ENCODE data around the gene PMS1. TPM values are rescaled to one million over a fixed set of nuclear protein-coding genes. Genes with fewer than 3 reads are reported as not detected.

The PMS1 gene
- total RNA-seq, 4 donors from 2014 or later: 11.4 to 22.9 (median 14.4) TPM

GRCh38 chr2:189873696-189874095 is 89.4 kb downstream of the PMS1 start:
- TF ChIP-seq CTCF (IDR thresholded peaks at IDR 0.05): no peak
- no peak for TF ChIP-seq POLR2A (IDR thresholded peaks at IDR 0.05)
- no peak for TF ChIP-seq POLR2AphosphoS5 (IDR thresholded peaks at IDR 0.05)
- no peak for TF ChIP-seq EP300 (IDR thresholded peaks at IDR 0.05)
- no peak for ATAC-seq
- no peaks in the 10 kb centered on the region for H3K4me1 ChIP-seq
- H3K27me3 ChIP-seq: no peaks in the 10 kb centered on the region
- H3K36me3 ChIP-seq: peaks cover 0 to 42% of the 10 kb centered on the region in 2 donors
- no peak overlapping the region for H3K27ac ChIP-seq
- WGBS, 2 donors (ENCODE audit: low coverage in 1 of 2): 86 to 93% methylated on average over 6 to 7 of the region's 8 CpGs
- no peaks in the 10 kb centered on the region for H3K9me3 ChIP-seq
- H3K4me3 ChIP-seq: no peak overlapping the region

GRCh38 chr2:189874586-189875320 is 90.5 kb downstream of the PMS1 start:
- H3K9me3 ChIP-seq: peaks cover 0 to 4% (median 0%) of the 10 kb centered on the region in 3 donors

GRCh38 chr2:189876271-189876670 is 92.0 kb downstream of the PMS1 start:
- Histone ChIP-seq H3K4me1 (no peaks in the 10 kb centered on the region), H3K4me3 (no peak overlapping the region), H3K36me3 (peaks cover 0 to 42% of the 10 kb centered on the region in 2 donors), H3K27me3 (no peaks in the 10 kb centered on the region), H3K9me3 (peaks cover 0 to 4% (median 0%) of the 10 kb centered on the region in 3 donors), H3K27ac (no peak overlapping the region)
- whole genome bisulfite sequencing, 2 donors (ENCODE audit: low coverage in 1 of 2): 65 to 72% methylated on average over 2 of the region's 2 CpGs
- ATAC-seq: no peak
- TF ChIP-seq EP300 (IDR thresholded peaks at IDR 0.05) (no peak), POLR2A (IDR thresholded peaks at IDR 0.05) (no peak), POLR2AphosphoS5 (IDR thresholded peaks at IDR 0.05) (no peak), CTCF (IDR thresholded peaks at IDR 0.05) (no peak)

More at GRCh38 chr2:189874586-189875320, 90.5 kb downstream of the PMS1 start:
- no peak for TF ChIP-seq POLR2AphosphoS5 (IDR thresholded peaks at IDR 0.05)
- no peak for TF ChIP-seq CTCF (IDR thresholded peaks at IDR 0.05)
- no peak for TF ChIP-seq POLR2A (IDR thresholded peaks at IDR 0.05)
- TF ChIP-seq EP300 (IDR thresholded peaks at IDR 0.05): no peak
- H3K4me3 ChIP-seq: no peak overlapping the region
- ATAC-seq: no peak
- WGBS, 2 donors (ENCODE audit: low coverage in 1 of 2): 75 to 89% methylated on average over 4 of the region's 4 CpGs
- H3K4me1 ChIP-seq: no peaks in the 10 kb centered on the region
- H3K27me3 ChIP-seq: no peaks in the 10 kb centered on the region
- peaks cover 0 to 42% of the 10 kb centered on the region in 2 donors for H3K36me3 ChIP-seq
- H3K27ac ChIP-seq: no peak overlapping the region

GRCh38 chr2:189879716-189880081 is 95.4 kb downstream of the PMS1 start:
- Histone ChIP-seq H3K4me1 (no peaks in the 10 kb centered on the region), H3K27ac (no peak overlapping the region), H3K9me3 (peaks cover 0 to 4% (median 0%) of the 10 kb centered on the region in 3 donors), H3K4me3 (no peak overlapping the region), H3K27me3 (no peaks in the 10 kb centered on the region), H3K36me3 (peaks cover 0 to 27% of the 10 kb centered on the region in 2 donors)
- ATAC-seq: no peak
- TF ChIP-seq EP300 (IDR thresholded peaks at IDR 0.05): no peak
- no peak for TF ChIP-seq POLR2AphosphoS5 (IDR thresholded peaks at IDR 0.05)
- no peak for TF ChIP-seq CTCF (IDR thresholded peaks at IDR 0.05)
- TF ChIP-seq POLR2A (IDR thresholded peaks at IDR 0.05): no peak
- WGBS, 2 donors (ENCODE audit: low coverage in 1 of 2): 94 to 100% methylated on average over 4 of the region's 8 CpGs

GRCh38 chr2:189880429-189880828 is 96.2 kb downstream of the PMS1 start:
- Histone ChIP-seq H3K9me3 (peaks cover 0 to 4% (median 0%) of the 10 kb centered on the region in 3 donors), H3K27ac (no peak overlapping the region), H3K4me3 (no peak overlapping the region), H3K4me1 (no peaks in the 10 kb centered on the region), H3K27me3 (no peaks in the 10 kb centered on the region), H3K36me3 (peaks cover 0 to 22% of the 10 kb centered on the region in 2 donors)
- WGBS, 2 donors (ENCODE audit: low coverage in 1 of 2): 54 to 75% methylated on average over 2 of the region's 2 CpGs
- TF ChIP-seq POLR2AphosphoS5 (IDR thresholded peaks at IDR 0.05) (no peak), POLR2A (IDR thresholded peaks at IDR 0.05) (no peak), EP300 (IDR thresholded peaks at IDR 0.05) (no peak), CTCF (IDR thresholded peaks at IDR 0.05) (no peak)
- no peak for ATAC-seq

All from gastroesophageal sphincter (tissue), 4 donors.